BE2C (cell line): ENCODE data around the gene HCN2.
"Not testable (repeated sequence)": the region's sequence is repeated elsewhere in the genome, so short reads cannot be mapped to it uniquely, and the experiment has no call there.

Experiments used
- DNase-seq: peaks from one replicate; pipeline ENCODE4 v3.0.0-alpha.2; 2020
- H3K27me3 ChIP-seq: fragments of 250-450 bp; sonication (Bioruptor Pico); 2 replicates; pipeline ENCODE4 v1.5.1; 2020; ENCODE audit warnings: mild to moderate bottlenecking
- H3K36me3 ChIP-seq: fragments of 250-450 bp; sonication (Bioruptor Pico); 2 replicates; pipeline ENCODE4 v1.5.1; 2020; ENCODE audit warnings: mild to moderate bottlenecking
- H3K4me1 ChIP-seq: fragments of 250-450 bp; sonication (Bioruptor Pico); 2 replicates; pipeline ENCODE4 v1.5.1; 2020
- H3K4me3 ChIP-seq: 2 replicates; pipeline ENCODE4 v1.5.1; 2011; ENCODE audit warnings: low read depth, low read length
- H3K9me3 ChIP-seq: fragments of 250-450 bp; sonication (Bioruptor Pico); 2 replicates; pipeline ENCODE4 v1.5.1; 2020
- CTCF ChIP-seq: IDR thresholded peaks from 2 replicates; pipeline ENCODE4 v1.5.1; 2012; ENCODE audit warnings: mild to moderate bottlenecking, low read depth, low read length

The HCN2 gene

GRCh38 chr19:623175-623916 lies 33.7 kb downstream of the HCN2 start:
- no peaks in the 10 kb centered on the region for H3K9me3 ChIP-seq
- peaks cover 74% of the 10 kb centered on the region for H3K36me3 ChIP-seq
- no peak for TF ChIP-seq CTCF
- no peak overlapping the region for H3K4me3 ChIP-seq
- H3K27me3 ChIP-seq = no peaks in the 10 kb centered on the region
- DNase-seq = no peak
- peaks cover 6% of the 10 kb centered on the region for H3K4me1 ChIP-seq

GRCh38 chr19:623974-624373 lies 34.3 kb downstream of the HCN2 start:
- H3K27me3 ChIP-seq = no peaks in the 10 kb centered on the region
- H3K4me3 ChIP-seq = no peak overlapping the region
- TF ChIP-seq CTCF = no peak
- peaks cover 74% of the 10 kb centered on the region for H3K36me3 ChIP-seq
- H3K9me3 ChIP-seq = no peaks in the 10 kb centered on the region
- peak; percentile 53 for DNase-seq
- peaks cover 6% of the 10 kb centered on the region for H3K4me1 ChIP-seq

- peaks cover 73% of the 10 kb centered on the region for H3K36me3 ChIP-seq
Observed at GRCh38 chr19:624433-625109, 34.9 kb downstream of the HCN2 start.

GRCh38 chr19:625257-625656 lies 35.6 kb downstream of the HCN2 start:
- no peak overlapping the region for H3K4me3 ChIP-seq
- no peak for TF ChIP-seq CTCF

More at GRCh38 chr19:624433-625109, 34.9 kb downstream of the HCN2 start:
- no peak for DNase-seq
- TF ChIP-seq CTCF = no peak
- Histone ChIP-seq H3K27me3 (no peaks in the 10 kb centered on the region), H3K4me1 (peaks cover 8% of the 10 kb centered on the region), H3K9me3 (no peaks in the 10 kb centered on the region), H3K4me3 (no peak overlapping the region)

GRCh38 chr19:626566-626965 lies 36.9 kb downstream of the HCN2 start:
- H3K4me1 ChIP-seq, H3K9me3 ChIP-seq, DNase-seq, H3K4me3 ChIP-seq, H3K27me3 ChIP-seq: not testable (repeated sequence)
- peaks cover 67% of the 10 kb centered on the region for H3K36me3 ChIP-seq

More at GRCh38 chr19:625257-625656, 35.6 kb downstream of the HCN2 start:
- no peak for DNase-seq
- Histone ChIP-seq H3K36me3 (peaks cover 69% of the 10 kb centered on the region), H3K27me3 (no peaks in the 10 kb centered on the region), H3K9me3 (no peaks in the 10 kb centered on the region), H3K4me1 (peaks cover 8% of the 10 kb centered on the region)

GRCh38 chr19:628168-628567 lies 38.5 kb downstream of the HCN2 start:
- Histone ChIP-seq H3K27me3 (no peaks in the 10 kb centered on the region), H3K36me3 (peaks cover 56% of the 10 kb centered on the region), H3K4me3 (no peak overlapping the region), H3K4me1 (peaks cover 8% of the 10 kb centered on the region), H3K9me3 (no peaks in the 10 kb centered on the region)
- DNase-seq = no peak
- TF ChIP-seq CTCF = peak; percentile 53
